IMR-90 (cell line): ENCODE data around the gene FLT3LG. TPM values are rescaled to one million over a fixed set of nuclear protein-coding genes. Genes with fewer than 3 reads are reported as not detected.

ENCODE experiments used
- ATAC-seq: fragments of 200-7000 bp; cut with Tn5 transposase; 2 replicates; pipeline ENCODE4 v1.9.1; 2020; ENCODE audit warnings: low read depth, mild to moderate bottlenecking, moderate library complexity
- BruUV-seq: library from RNA; stranded (reverse); fragments of 400-500 nt; replicated peaks from 2 replicates; lab custom pipeline; 2021; lab: Mats Ljungman, UMichigan
- CTCF ChIA-PET: fragments of 300-600 bp; formaldehyde crosslinking; extraction: SDS; loops from one replicate; lab custom pipeline; 2021; ENCODE audit warnings: antibody characterized with exemption; lab: Yijun Ruan, JAX
- POLR2A ChIA-PET: fragments of 300-600 bp; sonication (Branson Sonifier 250); formaldehyde crosslinking; loops from one replicate; lab custom pipeline; 2022; ENCODE audit warnings: antibody characterized with exemption; ENCODE audit not compliant: unreplicated experiment; lab: Charles Lee
- DNase-seq: peaks from one replicate; pipeline ENCODE4 v3.0.0; 2013
- H2AFZ ChIP-seq: replicated peaks from 2 replicates; pipeline ENCODE3; 2013; ENCODE audit warnings: low read length, mild to moderate bottlenecking; ENCODE audit not compliant: poor library complexity
- H2AK5ac ChIP-seq: 2 replicates; pipeline ENCODE4 v1.6.1; 2013; ENCODE audit warnings: low read depth, low read length, inconsistent platforms
- H2AK9ac ChIP-seq: replicated peaks from 2 replicates; pipeline ENCODE3; 2013; ENCODE audit warnings: mild to moderate bottlenecking, low read depth, low read length, moderate library complexity; ENCODE audit not compliant: poor library complexity
- H2BK120ac ChIP-seq: 2 replicates; pipeline ENCODE4 v1.6.1; 2013; ENCODE audit warnings: low read depth, low read length, inconsistent platforms
- H2BK15ac ChIP-seq: 3 replicates; pipeline ENCODE4 v1.6.1; 2013; ENCODE audit warnings: low read depth, low read length, inconsistent platforms
- H2BK20ac ChIP-seq: 2 replicates; pipeline ENCODE4 v1.6.1; 2013; ENCODE audit warnings: low read depth, mild to moderate bottlenecking, inconsistent platforms, low read length, moderate library complexity
- H2BK5ac ChIP-seq: 2 replicates; pipeline ENCODE4 v1.6.1; 2013; ENCODE audit warnings: mild to moderate bottlenecking, low read depth, low read length, inconsistent platforms; ENCODE audit not compliant: poor library complexity, severe bottlenecking
- H3K14ac ChIP-seq: replicated peaks from 2 replicates; pipeline ENCODE4 v1.6.1; 2013; ENCODE audit warnings: low read depth, low read length, inconsistent platforms
- H3K18ac ChIP-seq: 2 replicates; pipeline ENCODE4 v1.6.1; 2013; ENCODE audit warnings: low read depth, low read length, control low read depth
- H3K23ac ChIP-seq: 2 replicates; pipeline ENCODE4 v1.6.1; 2013; ENCODE audit warnings: low read depth, low read length, inconsistent platforms
- H3K27ac ChIP-seq: 2 replicates; pipeline ENCODE4 v1.5.1; 2013; ENCODE audit warnings: mild to moderate bottlenecking, control low read depth, low read length; ENCODE audit not compliant: insufficient read depth
- H3K27me3 ChIP-seq: 2 replicates; pipeline ENCODE4 v1.6.1; 2013; ENCODE audit warnings: low read length; ENCODE audit not compliant: control insufficient read depth, insufficient read depth
- H3K36me3 ChIP-seq: 2 replicates; pipeline ENCODE4 v1.6.1; 2013; ENCODE audit warnings: low read length, mixed read lengths; ENCODE audit not compliant: control insufficient read depth, insufficient read depth
- H3K4ac ChIP-seq: 2 replicates; pipeline ENCODE4 v1.6.1; 2013; ENCODE audit warnings: low read depth, low read length, inconsistent platforms
- H3K4me1 ChIP-seq: 2 replicates; pipeline ENCODE4 v1.6.1; 2013; ENCODE audit warnings: low read length, mixed read lengths; ENCODE audit not compliant: control insufficient read depth, insufficient read depth
- H3K4me2 ChIP-seq: 2 replicates; pipeline ENCODE4 v1.6.1; 2013; ENCODE audit warnings: low read depth, mild to moderate bottlenecking, control low read depth, low read length, moderate library complexity
- H3K4me3 ChIP-seq: 2 replicates; pipeline ENCODE4 v1.5.1; 2013; ENCODE audit warnings: low read depth, mild to moderate bottlenecking, control low read depth, low read length, moderate library complexity; ENCODE audit not compliant: insufficient read depth
- H3K56ac ChIP-seq: 2 replicates; pipeline ENCODE4 v1.6.1; 2013; ENCODE audit warnings: low read length, inconsistent platforms; ENCODE audit not compliant: insufficient read depth; ENCODE audit errors: extremely low read depth
- H3K79me1 ChIP-seq, 2 experiments: 2 replicates each; pipeline ENCODE4 v1.6.1; 2013; ENCODE audit warnings: low read length in 2 of 2, inconsistent platforms in 1 of 2, low read depth in 1 of 2
- H3K9ac ChIP-seq: 2 replicates; pipeline ENCODE4 v1.6.1; 2013; ENCODE audit warnings: low read depth, low read length, control low read depth
- H3K9me1 ChIP-seq: 2 replicates; pipeline ENCODE4 v1.6.1; 2013; ENCODE audit warnings: low read length, inconsistent platforms; ENCODE audit not compliant: insufficient read depth
- H3K9me3 ChIP-seq: 2 replicates; pipeline ENCODE4 v1.6.1; 2013; ENCODE audit warnings: low read length; ENCODE audit not compliant: control insufficient read depth, insufficient read depth
- H4K20me1 ChIP-seq: 2 replicates; pipeline ENCODE4 v1.6.1; 2013; ENCODE audit warnings: low read length, inconsistent platforms; ENCODE audit not compliant: insufficient read depth
- H4K5ac ChIP-seq: 2 replicates; pipeline ENCODE4 v1.6.1; 2013; ENCODE audit warnings: mild to moderate bottlenecking, low read depth, low read length, control low read depth
- H4K8ac ChIP-seq, 2 experiments: 2 replicates each; pipeline ENCODE4 v1.6.1; 2013; ENCODE audit warnings: low read depth in 2 of 2, low read length in 2 of 2, control low read depth in 1 of 2, inconsistent platforms in 1 of 2
- H4K91ac ChIP-seq: 2 replicates; pipeline ENCODE4 v1.6.1; 2013; ENCODE audit warnings: low read depth, low read length, inconsistent platforms; ENCODE audit not compliant: insufficient read depth
- BHLHE40 ChIP-seq: fragments of 150-350 bp; IDR thresholded peaks from 2 replicates; pipeline ENCODE4 v1.6.1; 2016; ENCODE audit warnings: mild to moderate bottlenecking, low read depth, low read length
- CEBPB ChIP-seq: IDR thresholded peaks from 2 replicates; pipeline ENCODE4 v1.6.1; 2012; ENCODE audit warnings: low read depth, low read length, improper control_type of control experiment
- CHD1 ChIP-seq: IDR thresholded peaks from 2 replicates; pipeline ENCODE4 v1.6.1; 2012; ENCODE audit warnings: low read depth, low read length, improper control_type of control experiment
- FOS ChIP-seq: fragments of 150-350 bp; IDR thresholded peaks from 2 replicates; pipeline ENCODE4 v1.6.1; 2016; ENCODE audit warnings: low read depth, low read length
- MAZ ChIP-seq: IDR thresholded peaks from 2 replicates; pipeline ENCODE4 v1.6.1; 2012; ENCODE audit warnings: low read depth, mild to moderate bottlenecking, low read length, improper control_type of control experiment, moderate library complexity, borderline replicate concordance
- MXI1 ChIP-seq: IDR thresholded peaks from 2 replicates; pipeline ENCODE4 v1.6.1; 2012; ENCODE audit warnings: low read depth, mild to moderate bottlenecking, low read length, moderate library complexity, borderline replicate concordance
- NFE2L2 ChIP-seq: fragments of 150-350 bp; IDR thresholded peaks from 2 replicates; pipeline ENCODE4 v1.6.1; 2016; ENCODE audit warnings: low read depth, mild to moderate bottlenecking, low read length
- POLR2A ChIP-seq: IDR thresholded peaks from 2 replicates; pipeline ENCODE4 v1.6.1; 2012; ENCODE audit warnings: mild to moderate bottlenecking, low read depth, low read length
- RAD21 ChIP-seq: IDR thresholded peaks from 2 replicates; pipeline ENCODE4 v1.6.1; 2012; ENCODE audit warnings: low read length, improper control_type of control experiment
- RCOR1 ChIP-seq: IDR thresholded peaks from 2 replicates; pipeline ENCODE4 v1.6.1; 2012; ENCODE audit warnings: mild to moderate bottlenecking, low read length, improper control_type of control experiment; ENCODE audit not compliant: insufficient replicate concordance
- RFX5 ChIP-seq: IDR thresholded peaks from 2 replicates; pipeline ENCODE4 v1.8.0; 2012; ENCODE audit warnings: low read depth, mild to moderate bottlenecking, low read length, moderate library complexity
- SMC3 ChIP-seq: fragments of 150-350 bp; IDR thresholded peaks from 2 replicates; pipeline ENCODE4 v1.6.1; 2016; ENCODE audit warnings: low read depth, mild to moderate bottlenecking, antibody characterized with exemption, low read length, moderate library complexity
- WGBS, 2 experiments: methylation state at CpG; one replicate each; pipeline versions ENCODE4 v1.1.5 to v1.1.7; 2013; ENCODE audit warnings: missing lambda C conversion rate in 2 of 2; ENCODE audit not compliant: insufficient read length in 1 of 2; ENCODE audit errors: extremely low coverage in 2 of 2; 5-methylcytosine and 5-hydroxymethylcytosine counted together
- dilution Hi-C: fragments of 300-500 bp; cut with HindIII; formaldehyde crosslinking; loops from one replicate; pipeline ENCODE4 v1.14.3; 2018; ENCODE audit warnings: low sequenced_read_pairs; ENCODE audit not compliant: unreplicated experiment
- in situ Hi-C: fragments of 300-500 bp; cut with MboI; formaldehyde crosslinking; loops from 3 replicates; pipeline ENCODE4 v1.14.3; 2019; ENCODE audit warnings: low sequenced_read_pairs, inconsistent platforms, mixed read lengths
- intact Hi-C: fragments of 100-400 bp; cut with micrococcal nuclease; formaldehyde crosslinking; loops from 2 replicates; pipeline ENCODE4 v1.10.0; 2022
- polyA plus RNA-seq, 3 experiments: library from polyadenylated mRNA; depleted of rRNA; stranded (reverse); fragments of >200 nt; gene quantifications; 2 replicates each; pipeline ENCODE4 v1.2.3, GENCODE V29; 2012; ENCODE audit warnings: low replicate concordance in 1 of 3
- total RNA-seq: library from RNA; depleted of rRNA; stranded (reverse); fragments of >200 nt; gene quantifications from 2 replicates; pipeline ENCODE4 v1.2.3, GENCODE V29; 2012
- TF ChIP-seq, protein P1 (sequence below): fragments of 150-350 bp; IDR thresholded peaks from 2 replicates; pipeline ENCODE4 v1.6.1; 2017; ENCODE audit warnings: mild to moderate bottlenecking, antibody characterized with exemption, low read length, low read depth
- TF ChIP-seq, protein P2 (sequence below): conservative IDR thresholded peaks from 2 replicates; pipeline ENCODE4 v1.5.1; 2012; ENCODE audit warnings: mild to moderate bottlenecking, low read depth, low read length, improper control_type of control experiment

Gene FLT3LG
- total and polyA plus RNA-seq, 2 of the 4 experiments (the other 2 are of a cell fraction) = 0.90 to 8.3 TPM

DNA sequence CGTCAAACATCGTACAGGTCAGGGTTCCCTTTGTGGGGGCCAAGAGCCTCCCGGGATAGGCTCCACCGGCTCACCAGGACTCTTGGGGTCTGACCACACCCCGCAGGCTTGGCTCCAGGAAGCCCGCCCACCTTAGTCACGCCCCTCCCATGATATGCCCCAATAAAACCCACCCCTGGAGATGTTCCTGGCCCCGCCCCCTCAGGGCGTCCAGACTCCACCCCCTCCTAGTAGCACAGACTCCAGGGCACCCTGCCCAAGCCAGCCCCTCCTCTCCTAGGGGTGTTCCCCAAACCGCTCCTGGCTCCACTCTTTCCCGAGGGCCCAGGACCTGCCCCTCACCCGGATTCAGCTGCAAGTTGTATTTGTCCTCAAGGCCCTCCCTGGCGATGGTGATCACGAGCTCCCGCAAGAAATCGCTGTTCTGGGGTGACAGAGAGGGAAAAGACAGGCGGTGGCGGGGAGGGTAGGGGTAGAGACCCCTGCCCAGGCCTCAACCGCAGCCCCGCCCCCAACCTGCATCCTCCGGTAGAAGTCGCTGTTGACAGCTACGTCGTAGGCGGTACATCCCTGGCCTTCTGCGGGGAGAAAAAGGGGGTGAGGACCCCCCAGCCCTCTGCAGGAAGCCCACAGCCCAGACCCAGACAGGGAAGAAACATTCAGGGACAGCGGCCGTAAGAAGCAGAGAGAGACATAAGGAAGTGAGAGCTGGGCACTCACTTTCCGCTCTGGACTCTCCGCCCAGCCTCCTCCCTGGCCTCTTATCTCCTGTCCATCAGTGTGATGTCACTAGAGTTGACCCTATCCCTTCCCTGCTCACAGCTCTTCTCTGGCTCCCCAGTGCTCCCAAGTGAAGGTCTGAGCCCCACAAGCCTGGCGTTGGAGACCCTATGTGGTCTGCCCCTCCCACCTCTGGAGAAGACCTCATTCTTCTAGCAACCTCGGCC is 26.3 kb upstream of the FLT3LG start:
- intact Hi-C loops = no loop called here
- BruUV-seq = no TSS peak
- CTCF ChIA-PET = no interaction called here
- TF ChIP-seq FOS = no peak
- TF ChIP-seq RAD21 = no peak
- TF ChIP-seq MXI1 = no peak
- TF ChIP-seq BHLHE40 = no peak
- TF ChIP-seq CHD1 = no peak
- TF ChIP-seq SMC3 = no peak
- no peak for TF ChIP-seq RFX5
- no peak for TF ChIP-seq NFE2L2
- TF ChIP-seq RCOR1 = no peak
- TF ChIP-seq, protein P1, sequence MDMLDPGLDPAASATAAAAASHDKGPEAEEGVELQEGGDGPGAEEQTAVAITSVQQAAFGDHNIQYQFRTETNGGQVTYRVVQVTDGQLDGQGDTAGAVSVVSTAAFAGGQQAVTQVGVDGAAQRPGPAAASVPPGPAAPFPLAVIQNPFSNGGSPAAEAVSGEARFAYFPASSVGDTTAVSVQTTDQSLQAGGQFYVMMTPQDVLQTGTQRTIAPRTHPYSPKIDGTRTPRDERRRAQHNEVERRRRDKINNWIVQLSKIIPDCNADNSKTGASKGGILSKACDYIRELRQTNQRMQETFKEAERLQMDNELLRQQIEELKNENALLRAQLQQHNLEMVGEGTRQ = no peak
- TF ChIP-seq, protein P2, sequence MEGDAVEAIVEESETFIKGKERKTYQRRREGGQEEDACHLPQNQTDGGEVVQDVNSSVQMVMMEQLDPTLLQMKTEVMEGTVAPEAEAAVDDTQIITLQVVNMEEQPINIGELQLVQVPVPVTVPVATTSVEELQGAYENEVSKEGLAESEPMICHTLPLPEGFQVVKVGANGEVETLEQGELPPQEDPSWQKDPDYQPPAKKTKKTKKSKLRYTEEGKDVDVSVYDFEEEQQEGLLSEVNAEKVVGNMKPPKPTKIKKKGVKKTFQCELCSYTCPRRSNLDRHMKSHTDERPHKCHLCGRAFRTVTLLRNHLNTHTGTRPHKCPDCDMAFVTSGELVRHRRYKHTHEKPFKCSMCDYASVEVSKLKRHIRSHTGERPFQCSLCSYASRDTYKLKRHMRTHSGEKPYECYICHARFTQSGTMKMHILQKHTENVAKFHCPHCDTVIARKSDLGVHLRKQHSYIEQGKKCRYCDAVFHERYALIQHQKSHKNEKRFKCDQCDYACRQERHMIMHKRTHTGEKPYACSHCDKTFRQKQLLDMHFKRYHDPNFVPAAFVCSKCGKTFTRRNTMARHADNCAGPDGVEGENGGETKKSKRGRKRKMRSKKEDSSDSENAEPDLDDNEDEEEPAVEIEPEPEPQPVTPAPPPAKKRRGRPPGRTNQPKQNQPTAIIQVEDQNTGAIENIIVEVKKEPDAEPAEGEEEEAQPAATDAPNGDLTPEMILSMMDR = no peak
- no peak for TF ChIP-seq MAZ
- TF ChIP-seq CEBPB = no peak
- TF ChIP-seq POLR2A = no peak

More for the DNA sequence above, 26.3 kb upstream of the FLT3LG start:
- H3K14ac ChIP-seq = no peak overlapping the region
- H2AFZ ChIP-seq = no peak overlapping the region
- H3K27me3 ChIP-seq = no peaks in the 10 kb centered on the region
- no peak overlapping the region for H3K18ac ChIP-seq
- H2BK15ac ChIP-seq = no peak overlapping the region
- no peak overlapping the region for H3K27ac ChIP-seq
- H4K20me1 ChIP-seq = peaks cover 3% of the 10 kb centered on the region; the same call in 1 of the 2 replicates
- no peak for ATAC-seq
- H3K4me3 ChIP-seq = no peak overlapping the region
- H2AK9ac ChIP-seq = peak overlapping the region; percentile 72
- H3K4ac ChIP-seq = no peak overlapping the region
- H3K56ac ChIP-seq = no peak overlapping the region
- no peak overlapping the region for H4K8ac ChIP-seq
- no peak overlapping the region for H2BK5ac ChIP-seq
- H3K9me3 ChIP-seq = no peaks in the 10 kb centered on the region
- peaks cover 10% of the 10 kb centered on the region for H3K9me1 ChIP-seq
- H3K23ac ChIP-seq = no peak overlapping the region
- H3K4me2 ChIP-seq = no peak overlapping the region
- H4K91ac ChIP-seq = no peak overlapping the region
- POLR2A ChIA-PET = no interaction called here
- peak; percentile 8 for DNase-seq
- in situ Hi-C loops (loop anchor here (10.0 kb wide), 1 partner anchor 53 kb away; no protein-coding TSS in a partner anchor), dilution Hi-C loops (no loop called here)
- H3K36me3 ChIP-seq = peaks cover 4% of the 10 kb centered on the region
- H2AK5ac ChIP-seq = 0 out of 2 replicates have a peak overlapping the region, but pooled peaks have one; percentile 7
- peaks cover 2% of the 10 kb centered on the region; the same call in 1 of the 2 replicates for H3K4me1 ChIP-seq
- no peak overlapping the region for H2BK120ac ChIP-seq
- 59% methylated on average over 10 of the region's 32 CpGs; no CpG with 5 or more reads in 1 of the 2 experiments for WGBS, 2 experiments
- H3K79me1 ChIP-seq = peaks cover 13 to 35% of the 10 kb centered on the region in 2 experiments; a peak in 3 of 4 replicates
- no peak overlapping the region for H2BK20ac ChIP-seq
- H4K5ac ChIP-seq = no peak overlapping the region
- H3K9ac ChIP-seq = no peak overlapping the region
